KMS-11 (cell line): ENCODE results near the gene KIAA0408.

Source experiments
- H2AFZ ChIP-seq: fragments of 200-600 bp; sonication (generic); 2 replicates; pipeline ENCODE4 v1.6.1; 2016; ENCODE audit warnings: antibody characterized with exemption, mixed run types, low read depth
- H3K27ac ChIP-seq: fragments of 200-600 bp; sonication (generic); 2 replicates; pipeline ENCODE4 v1.6.1; 2016; ENCODE audit warnings: mild to moderate bottlenecking, mixed run types
- H3K27me3 ChIP-seq: fragments of 200-600 bp; sonication (generic); 2 replicates; pipeline ENCODE4 v1.6.1; 2017; ENCODE audit warnings: mild to moderate bottlenecking, low read depth, mixed run types, moderate library complexity; ENCODE audit not compliant: insufficient read depth
- H3K36me3 ChIP-seq: fragments of 200-600 bp; sonication (generic); 2 replicates; pipeline ENCODE4 v1.6.1; 2017; ENCODE audit warnings: mild to moderate bottlenecking, mixed run types; ENCODE audit not compliant: insufficient read depth
- H3K4me1 ChIP-seq: fragments of 200-600 bp; sonication (generic); 2 replicates; pipeline ENCODE4 v1.6.1; 2016; ENCODE audit warnings: mild to moderate bottlenecking, low read depth, mixed run types; ENCODE audit not compliant: poor library complexity, severe bottlenecking
- H3K4me2 ChIP-seq: fragments of 200-600 bp; sonication (generic); 2 replicates; pipeline ENCODE4 v1.7.0; 2016; ENCODE audit warnings: mild to moderate bottlenecking, mixed run types
- H3K4me3 ChIP-seq: fragments of 200-600 bp; sonication (generic); IDR thresholded peaks from 2 replicates; pipeline ENCODE4 v1.6.1; 2017; ENCODE audit warnings: low read depth, low read length, mixed read lengths; ENCODE audit not compliant: insufficient read depth
- H3K79me2 ChIP-seq: fragments of 200-600 bp; sonication (generic); 2 replicates; pipeline ENCODE4 v1.6.1; 2016; ENCODE audit warnings: low read depth, mixed run types; ENCODE audit not compliant: insufficient read depth
- H3K9ac ChIP-seq: fragments of 200-600 bp; sonication (generic); 2 replicates; pipeline ENCODE4 v1.6.1; 2016; ENCODE audit warnings: mild to moderate bottlenecking, mixed run types
- H4K20me1 ChIP-seq: fragments of 200-600 bp; sonication (generic); 2 replicates; pipeline ENCODE4 v1.6.1; 2016; ENCODE audit warnings: mild to moderate bottlenecking, mixed run types; ENCODE audit not compliant: insufficient read depth
- CTCF ChIP-seq: fragments of 200-600 bp; sonication (generic); conservative IDR thresholded peaks from 2 replicates; pipeline ENCODE4 v1.6.1; 2017; ENCODE audit warnings: low read depth, mild to moderate bottlenecking, antibody characterized with exemption, low read length, moderate library complexity, mixed read lengths

Gene KIAA0408

GRCh38 chr6:127446356-127446755 is 12.8 kb downstream of the KIAA0408 start:
- Histone ChIP-seq H3K27ac (no peak overlapping the region), H3K4me2 (no peak overlapping the region), H3K36me3 (no peaks in the 10 kb centered on the region), H3K27me3 (no peaks in the 10 kb centered on the region), H3K4me1 (no peaks in the 10 kb centered on the region), H3K79me2 (no peaks in the 10 kb centered on the region), H4K20me1 (no peaks in the 10 kb centered on the region), H3K9ac (no peak overlapping the region), H2AFZ (no peak overlapping the region), H3K4me3 (no peak overlapping the region)
- no peak for TF ChIP-seq CTCF

GRCh38 chr6:127441881-127442280 is 17.3 kb downstream of the KIAA0408 start:
- Histone ChIP-seq H3K4me1 (no peaks in the 10 kb centered on the region), H4K20me1 (no peaks in the 10 kb centered on the region), H3K27ac (no peak overlapping the region), H3K79me2 (no peaks in the 10 kb centered on the region), H3K36me3 (no peaks in the 10 kb centered on the region), H2AFZ (no peak overlapping the region), H3K4me3 (no peak overlapping the region), H3K9ac (no peak overlapping the region), H3K27me3 (no peaks in the 10 kb centered on the region), H3K4me2 (no peak overlapping the region)
- TF ChIP-seq CTCF, result no peak

GRCh38 chr6:127439718-127440117 is 19.5 kb downstream of the KIAA0408 start:
- no peak overlapping the region for H3K4me3 ChIP-seq
- no peak for TF ChIP-seq CTCF

GRCh38 chr6:127436578-127437110 is 22.5 kb downstream of the KIAA0408 start:
- no peaks in the 10 kb centered on the region for H3K36me3 ChIP-seq
- no peak overlapping the region for H3K4me3 ChIP-seq
- no peak overlapping the region for H3K9ac ChIP-seq
- H4K20me1 ChIP-seq, result no peaks in the 10 kb centered on the region
- H3K4me1 ChIP-seq, result no peaks in the 10 kb centered on the region
- no peaks in the 10 kb centered on the region for H3K79me2 ChIP-seq
- no peak for TF ChIP-seq CTCF
- H3K4me2 ChIP-seq, result no peak overlapping the region
- no peak overlapping the region for H2AFZ ChIP-seq
- H3K27ac ChIP-seq, result no peak overlapping the region
- no peaks in the 10 kb centered on the region for H3K27me3 ChIP-seq

More at GRCh38 chr6:127439718-127440117, 19.5 kb downstream of the KIAA0408 start:
- Histone ChIP-seq H3K4me2 (no peak overlapping the region), H3K36me3 (no peaks in the 10 kb centered on the region), H3K9ac (no peak overlapping the region), H3K4me1 (no peaks in the 10 kb centered on the region), H2AFZ (no peak overlapping the region), H3K79me2 (no peaks in the 10 kb centered on the region), H3K27ac (no peak overlapping the region), H3K27me3 (no peaks in the 10 kb centered on the region), H4K20me1 (no peaks in the 10 kb centered on the region)
